Measurements from ENCODE around the gene ALS2CL.

Gene ALS2CL

GRCh38 chr3:46627078-46627477, 66.4 kb downstream of the ALS2CL start:
- DNase-seq = no peak

- DNase-seq = no peak
Observed at GRCh38 chr3:46626039-46626438, 67.4 kb downstream of the ALS2CL start.

GRCh38 chr3:46624975-46625490, 68.4 kb downstream of the ALS2CL start:
- no peak for DNase-seq

- no peak for DNase-seq
Observed at GRCh38 chr3:46624533-46624932, 68.9 kb downstream of the ALS2CL start.

- DNase-seq = no peak
Observed at GRCh38 chr3:46619845-46620778, 73.4 kb downstream of the ALS2CL start.
